H1 (cell line): ENCODE measurements around the gene PBX1. TPM values are rescaled to one million over a fixed set of nuclear protein-coding genes. Genes with fewer than 3 reads are reported as not detected.

Source experiments
- CTCF ChIA-PET: fragments of 300-600 bp; sonication (Branson Sonifier 250); formaldehyde crosslinking; loops from one replicate; lab custom pipeline; 2021; ENCODE audit not compliant: partially characterized antibody; lab: Charles Lee
- POLR2A ChIA-PET: fragments of 300-600 bp; sonication (Branson Sonifier 250); formaldehyde crosslinking; loops from one replicate; lab custom pipeline; 2021; ENCODE audit warnings: inconsistent platforms; ENCODE audit not compliant: partially characterized antibody; lab: Charles Lee
- DNase-seq, 2 experiments: peaks; one replicate each; pipeline versions ENCODE4 v3.0.0 to v3.0.0-alpha.2; 2010 to 2022; ENCODE audit warnings: low spot score in 2 of 2, low read depth in 1 of 2, mixed read lengths in 1 of 2
- FAIRE-seq: peaks from 2 replicates; lab custom pipeline; 2011; peaks lifted over from hg19 to GRCh38; lab: Jason Lieb, UNC
- H2AFZ ChIP-seq: 2 replicates; pipeline ENCODE4 v1.8.1; 2012; ENCODE audit warnings: low read length, inconsistent platforms
- H2AK5ac ChIP-seq: 2 replicates; pipeline ENCODE4 v1.6.1; 2013; ENCODE audit warnings: low read depth, low read length
- H2BK120ac ChIP-seq: replicated peaks from 2 replicates; pipeline ENCODE3; 2013; ENCODE audit warnings: low read depth, low read length, inconsistent platforms
- H2BK12ac ChIP-seq: 2 replicates; pipeline ENCODE4 v1.6.1; 2013; ENCODE audit warnings: low read depth, low read length
- H2BK15ac ChIP-seq: 2 replicates; pipeline ENCODE4 v1.6.1; 2013; ENCODE audit warnings: low read length
- H2BK20ac ChIP-seq: 2 replicates; pipeline ENCODE4 v1.6.1; 2013; ENCODE audit warnings: low read length
- H2BK5ac ChIP-seq: 2 replicates; pipeline ENCODE4 v1.6.1; 2013; ENCODE audit warnings: low read depth, low read length
- H3K14ac ChIP-seq: 2 replicates; pipeline ENCODE4 v1.6.1; 2013; ENCODE audit warnings: inconsistent platforms; ENCODE audit not compliant: insufficient read length
- H3K18ac ChIP-seq: 2 replicates; pipeline ENCODE4 v1.6.1; 2013; ENCODE audit warnings: low read length; ENCODE audit errors: extremely low read depth
- H3K23ac ChIP-seq: 2 replicates; pipeline ENCODE4 v1.6.1; 2013; ENCODE audit warnings: inconsistent platforms; ENCODE audit not compliant: insufficient read length
- H3K23me2 ChIP-seq: 2 replicates; pipeline ENCODE4 v1.6.1; 2013; ENCODE audit warnings: low read depth, low read length
- H3K27ac ChIP-seq: 2 replicates; pipeline ENCODE4 v1.6.1; 2011; ENCODE audit warnings: low read depth, low read length, inconsistent platforms
- H3K27me3 ChIP-seq, 4 experiments: replicated peaks in 1 of 4; 1 replicate in 1 of 4; 2 replicates in 3 of 4; pipeline versions ENCODE4 v1.6.1 to v1.8.1; 2011 to 2013; ENCODE audit warnings: low read length in 3 of 4, mild to moderate bottlenecking in 3 of 4, inconsistent platforms in 2 of 4, mixed read lengths in 2 of 4, moderate library complexity in 1 of 4; ENCODE audit not compliant: control insufficient read depth in 3 of 4, insufficient read depth in 3 of 4; ENCODE audit errors: extremely low read depth in 1 of 4
- H3K36me3 ChIP-seq, 4 experiments: 2 replicates each; pipeline versions ENCODE4 v1.6.1 to v1.8.1; 2011 to 2013; ENCODE audit warnings: mild to moderate bottlenecking in 4 of 4, low read length in 3 of 4, moderate library complexity in 2 of 4, control low read depth in 1 of 4, inconsistent platforms in 1 of 4; ENCODE audit not compliant: insufficient read depth in 4 of 4, control insufficient read depth in 2 of 4
- H3K4ac ChIP-seq: replicated peaks from 2 replicates; pipeline ENCODE3; 2013; ENCODE audit warnings: low read length, low read depth, mixed read lengths, inconsistent platforms; ENCODE audit not compliant: insufficient read length
- H3K4me1 ChIP-seq, 4 experiments: replicated peaks in 1 of 4; 1 replicate in 1 of 4; 2 replicates in 3 of 4; pipeline versions ENCODE4 v1.6.1 to v1.8.1; 2011 to 2013; ENCODE audit warnings: low read length in 3 of 4, inconsistent platforms in 2 of 4, mixed read lengths in 1 of 4; ENCODE audit not compliant: insufficient read depth in 4 of 4, control insufficient read depth in 3 of 4
- H3K4me2 ChIP-seq, 2 experiments: 2 replicates each; pipeline versions ENCODE4 v1.6.1 to v1.8.1; 2011 to 2013; ENCODE audit warnings: low read depth in 2 of 2, low read length in 2 of 2, control low read depth in 1 of 2, inconsistent platforms in 1 of 2, mild to moderate bottlenecking in 1 of 2; ENCODE audit not compliant: insufficient read depth in 1 of 2
- H3K4me3 ChIP-seq, 4 experiments: fragments of 200-600, 300-600 bp in 1 of 4; sonication (generic), shearing (Covaris generic), sonication (Bioruptor Twin) in 1 of 4; 2 replicates each; pipeline versions ENCODE4 v1.5.1 to v1.8.1; 2011 to 2016; ENCODE audit warnings: low read length in 4 of 4, low read depth in 3 of 4, control low read depth in 2 of 4, inconsistent platforms in 2 of 4, mild to moderate bottlenecking in 2 of 4, mixed read lengths in 1 of 4, moderate library complexity in 1 of 4; ENCODE audit not compliant: insufficient read depth in 2 of 4; ENCODE audit errors: extremely low read depth in 1 of 4
- H3K56ac ChIP-seq: replicated peaks from 2 replicates; pipeline ENCODE3; 2013; ENCODE audit warnings: low read depth, mild to moderate bottlenecking, mixed read lengths, low read length, inconsistent platforms; ENCODE audit not compliant: insufficient read length
- H3K79me1 ChIP-seq: 2 replicates; pipeline ENCODE4 v1.6.1; 2013; ENCODE audit warnings: low read depth, low read length, control low read depth
- H3K79me2 ChIP-seq, 2 experiments: 2 replicates each; pipeline versions ENCODE4 v1.6.1 to v1.8.1; 2012 to 2013; ENCODE audit warnings: low read length in 2 of 2, mild to moderate bottlenecking in 2 of 2, inconsistent platforms in 1 of 2; ENCODE audit not compliant: insufficient read depth in 2 of 2, control insufficient read depth in 1 of 2
- H3K9ac ChIP-seq, 4 experiments: replicated peaks in 1 of 4; 1 replicate in 1 of 4; 2 replicates in 3 of 4; pipeline versions ENCODE4 v1.6.1 to v1.8.1; 2011 to 2013; ENCODE audit warnings: low read depth in 3 of 4, low read length in 3 of 4, control low read depth in 2 of 4, mild to moderate bottlenecking in 2 of 4, moderate library complexity in 2 of 4, inconsistent platforms in 1 of 4; ENCODE audit errors: extremely low read depth in 1 of 4
- H3K9me3 ChIP-seq, 2 experiments: 2 replicates each; pipeline versions ENCODE4 v1.6.1 to v1.8.1; 2012 to 2013; ENCODE audit warnings: mild to moderate bottlenecking in 2 of 2, moderate library complexity in 2 of 2, control low read depth in 1 of 2, inconsistent platforms in 1 of 2, low read depth in 1 of 2, low read length in 1 of 2, mixed read lengths in 1 of 2; ENCODE audit not compliant: insufficient read depth in 2 of 2
- H4K20me1 ChIP-seq, 2 experiments: replicated peaks in 1 of 2; 2 replicates each; pipeline versions ENCODE3 to v1.8.1; 2011 to 2013; ENCODE audit warnings: inconsistent platforms in 2 of 2, low read length in 2 of 2, mild to moderate bottlenecking in 1 of 2; ENCODE audit not compliant: insufficient read depth in 2 of 2, control insufficient read depth in 1 of 2
- H4K5ac ChIP-seq: 2 replicates; pipeline ENCODE4 v1.6.1; 2013; ENCODE audit warnings: low read length, low read depth, mixed read lengths, inconsistent platforms; ENCODE audit not compliant: insufficient read length
- H4K8ac ChIP-seq: 2 replicates; pipeline ENCODE4 v1.8.0; 2013; ENCODE audit warnings: mild to moderate bottlenecking, moderate library complexity, low read length, inconsistent platforms; ENCODE audit not compliant: insufficient read depth; ENCODE audit errors: extremely low read depth
- H4K91ac ChIP-seq: replicated peaks from 2 replicates; pipeline ENCODE3; 2013; ENCODE audit warnings: low read length, mixed read lengths, inconsistent platforms; ENCODE audit not compliant: insufficient read length
- BCL11A ChIP-seq, 2 experiments: IDR thresholded peaks; one replicate each; pipeline ENCODE4 v1.6.1; 2011; ENCODE audit warnings: low read depth in 2 of 2, low read length in 2 of 2, mild to moderate bottlenecking in 2 of 2
- BRCA1 ChIP-seq: IDR thresholded peaks from 2 replicates; pipeline ENCODE4 v1.6.1; 2012; ENCODE audit warnings: low read depth, low read length, improper control_type of control experiment
- EZH2 ChIP-seq: fragments of 200-600 bp; sonication (generic); IDR thresholded peaks from 2 replicates; pipeline ENCODE4 v1.7.1; 2012; ENCODE audit warnings: low read depth, mild to moderate bottlenecking, moderate library complexity, low read length, inconsistent platforms; ENCODE audit not compliant: severe bottlenecking
- JUND ChIP-seq: IDR thresholded peaks from 2 replicates; pipeline ENCODE4 v1.6.1; 2011; ENCODE audit warnings: mild to moderate bottlenecking, improper control_type of control experiment, low read length
- KDM4A ChIP-seq: IDR thresholded peaks from one replicate; pipeline ENCODE4 v1.7.1; 2012; ENCODE audit warnings: low read depth, mild to moderate bottlenecking, moderate library complexity, low read length, inconsistent platforms; ENCODE audit not compliant: severe bottlenecking
- RFX5 ChIP-seq: IDR thresholded peaks from 2 replicates; pipeline ENCODE4 v1.6.1; 2011; ENCODE audit warnings: low read depth, low read length, improper control_type of control experiment, borderline replicate concordance
- WGBS, 2 experiments: shearing (Covaris generic) in 1 of 2; methylation state at CpG; one replicate each; pipeline versions ENCODE4 v1.1.6 to v1.1.7; 2013 to 2015; ENCODE audit warnings: low lambda C conversion rate in 2 of 2, mixed read lengths in 2 of 2, inconsistent platforms in 1 of 2, low coverage in 1 of 2, missing lambda C conversion rate in 1 of 2; ENCODE audit not compliant: insufficient replicate concordance in 2 of 2, insufficient coverage in 1 of 2, insufficient read length in 1 of 2; ENCODE audit errors: extremely low coverage in 1 of 2, missing lambda C conversion rate in 1 of 2; 5-methylcytosine and 5-hydroxymethylcytosine counted together
- polyA plus RNA-seq, 7 experiments: library from polyadenylated mRNA; depleted of rRNA in 3 of 7; stranded (reverse) in 5 of 7; unstranded in 2 of 7; fragments of >200 nt in 5 of 7; fragments of 200-250 nt in 2 of 7; gene quantifications; 1 replicate in 5 of 7; 2 replicates in 1 of 7; 4 replicates in 1 of 7; pipeline versions ENCODE4 v1.2.1 to v1.2.3, GENCODE V29; 2011 to 2013; ENCODE audit warnings: missing spikeins in 2 of 7, mixed read lengths in 2 of 7
- total RNA-seq: library from RNA; stranded (reverse); fragmentation: NEBNext Ultra II Directional; extraction: Animal tissue kit (Norgen Biotek cat#: 25700); gene quantifications from 2 replicates; pipeline ENCODE4 v1.2.1, GENCODE V29; 2021

PBX1 gene
- total and polyA plus RNA-seq, 2 of the 8 experiments (the other 6 are each of a cell fraction or from before 2014, with no cell fraction given), result 87.4 to 124 TPM

- ChIA-PET POLR2A (no interaction called here), CTCF (interaction anchor here (2.5 to 7.7 kb wide), 3 partner anchors 15 to 100 kb away, joined by 10 to 37 read pairs (median 37); no protein-coding TSS in a partner anchor)
- Histone ChIP-seq H3K4me3 (no peak overlapping the region), H3K79me1 (peaks cover 5% of the 10 kb centered on the region), H3K4ac (no peak overlapping the region), H3K79me2 (peaks cover 0 to 43% of the 10 kb centered on the region in 2 experiments; a peak in 3 of 4 replicates), H3K9me3 (no peaks in the 10 kb centered on the region), H2BK5ac (no peak overlapping the region), H3K4me1 (peaks cover 0 to 7% (median 2%) of the 10 kb centered on the region in 4 experiments; a peak in 5 of 7 replicates), H2BK120ac (no peak overlapping the region), H3K23me2 (no peaks in the 10 kb centered on the region), H2BK20ac (no peak overlapping the region), H3K27me3 (no peaks in the 10 kb centered on the region), H2BK12ac (no peak overlapping the region), H2BK15ac (no peak overlapping the region), H3K23ac (no peak overlapping the region), H3K27ac (no peak overlapping the region), H3K9ac (no peak overlapping the region), H4K5ac (no peak overlapping the region), H4K8ac (no peak overlapping the region), H2AK5ac (no peak overlapping the region), H4K91ac (no peak overlapping the region), H3K14ac (no peak overlapping the region), H3K4me2 (no peak overlapping the region), H4K20me1 (peaks cover 0 to 13% of the 10 kb centered on the region in 2 experiments), H3K56ac (no peak overlapping the region), H2AFZ (no peak overlapping the region), H3K18ac (no peak overlapping the region), H3K36me3 (peaks cover 0 to 4% (median 1%) of the 10 kb centered on the region in 4 experiments; a peak in 2 of 8 replicates)
- WGBS, 2 experiments, result 97% methylated on average over 4 of the region's 4 CpGs; no CpG with 5 or more reads in 1 of the 2 experiments
- FAIRE-seq (no peak), DNase-seq (no peak)
- TF ChIP-seq BRCA1 (no peak), JUND (no peak), RFX5 (no peak), EZH2 (no peak), BCL11A (IDR thresholded peaks at IDR 0.05; ENCODE audit: low read depth in 2 of 2, low read length in 2 of 2) (no peak), KDM4A (no peak)
Observed at GRCh38 chr1:164687777-164688176, 128.8 kb downstream of the PBX1 start.
